HTERT RPE-1 (cell line): ENCODE data around the gene IL19.
"Not testable (repeated sequence)": the region's sequence is repeated elsewhere in the genome, so short reads cannot be mapped to it uniquely, and the experiment has no call there.

ENCODE experiments used
- in situ Hi-C: fragments of 300-500 bp; cut with MboI; formaldehyde crosslinking; loops from 4 replicates; pipeline ENCODE4 v1.14.3; 2020; ENCODE audit warnings: low sequenced_read_pairs

The IL19 gene

GRCh38 chr1:206852662-206853061, 82.1 kb downstream of the IL19 start:
- in situ Hi-C loops: not testable (repeated sequence)

DNA sequence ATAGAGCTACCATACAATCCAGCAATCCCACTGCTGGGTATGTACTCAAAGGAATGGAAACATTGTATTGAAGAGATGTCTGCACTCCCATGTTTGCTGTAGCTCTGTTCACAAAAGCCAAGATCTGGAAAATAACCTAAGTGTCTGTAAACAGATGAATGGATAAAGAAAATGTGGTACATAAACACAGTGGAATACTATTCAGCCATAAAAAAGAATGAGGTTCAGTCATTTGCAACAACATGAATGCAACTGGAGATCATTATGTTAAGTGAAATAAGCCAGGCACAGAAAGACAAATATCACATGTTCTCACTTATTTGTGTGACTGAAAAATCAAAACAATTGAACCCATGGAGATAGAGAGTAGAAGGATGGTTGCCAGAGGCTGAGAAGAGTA, 83.1 kb downstream of the IL19 start:
- in situ Hi-C loops: not testable (repeated sequence)

GRCh38 chr1:206854401-206855129, 84.0 kb downstream of the IL19 start:
- in situ Hi-C loops: no loop called here

DNA sequence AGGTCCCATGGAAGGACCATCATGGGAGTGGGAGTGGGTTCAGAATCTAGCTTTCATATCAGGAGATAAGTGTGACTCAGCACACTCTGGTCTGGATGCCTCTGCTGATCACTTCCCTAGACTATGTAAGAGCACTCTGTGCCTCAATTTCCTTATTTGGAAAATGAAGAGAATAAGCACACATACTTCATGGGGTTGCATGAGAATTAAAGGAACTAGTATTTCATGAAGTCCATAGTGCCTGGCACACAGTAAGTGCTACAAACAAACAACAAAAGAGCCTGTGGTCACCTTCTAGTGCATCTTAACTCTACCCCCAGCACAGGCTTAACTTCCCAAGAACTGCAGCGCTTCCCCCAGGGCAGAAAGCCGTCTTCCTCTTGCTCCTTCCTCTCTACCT, 85.3 kb downstream of the IL19 start:
- in situ Hi-C loops: no loop called here

DNA sequence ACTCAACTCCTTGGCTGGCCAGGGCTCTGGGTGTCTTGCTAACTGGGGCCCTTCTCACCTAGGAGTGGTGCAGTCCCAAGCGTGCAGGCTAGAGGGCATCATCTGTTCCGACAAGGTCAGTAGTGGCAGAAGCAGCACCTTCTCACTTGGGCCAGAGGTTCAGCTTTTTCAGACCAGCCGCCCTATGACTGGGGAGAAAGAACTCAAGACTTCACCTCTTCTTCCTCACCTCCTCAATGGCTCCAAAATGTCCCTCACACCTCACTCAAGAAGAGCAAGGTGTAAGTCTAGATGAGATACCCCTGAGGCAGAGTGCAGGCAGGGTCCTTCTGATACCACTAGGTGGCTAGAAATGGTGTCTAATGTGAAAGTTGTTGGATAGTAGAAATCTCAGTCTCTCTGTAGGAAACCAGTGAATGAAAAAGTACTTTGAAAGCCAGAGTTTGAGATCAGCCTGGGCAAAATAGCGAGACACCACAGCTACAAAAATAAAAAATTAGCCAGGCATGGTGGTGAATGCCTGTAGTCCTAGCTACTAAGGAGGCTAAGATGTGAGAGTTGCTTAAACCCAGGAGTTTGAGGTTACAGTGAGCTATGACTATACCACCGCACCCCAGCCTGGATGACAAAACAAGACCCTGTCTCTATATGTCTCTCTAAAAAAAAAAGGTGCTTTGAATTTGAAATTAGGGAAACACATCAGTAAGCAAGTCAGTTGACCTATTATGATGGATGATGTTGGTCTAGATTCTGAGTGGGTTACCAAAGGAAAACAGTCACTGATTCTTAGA, 86.3 kb downstream of the IL19 start:
- in situ Hi-C loops: no loop called here

DNA sequence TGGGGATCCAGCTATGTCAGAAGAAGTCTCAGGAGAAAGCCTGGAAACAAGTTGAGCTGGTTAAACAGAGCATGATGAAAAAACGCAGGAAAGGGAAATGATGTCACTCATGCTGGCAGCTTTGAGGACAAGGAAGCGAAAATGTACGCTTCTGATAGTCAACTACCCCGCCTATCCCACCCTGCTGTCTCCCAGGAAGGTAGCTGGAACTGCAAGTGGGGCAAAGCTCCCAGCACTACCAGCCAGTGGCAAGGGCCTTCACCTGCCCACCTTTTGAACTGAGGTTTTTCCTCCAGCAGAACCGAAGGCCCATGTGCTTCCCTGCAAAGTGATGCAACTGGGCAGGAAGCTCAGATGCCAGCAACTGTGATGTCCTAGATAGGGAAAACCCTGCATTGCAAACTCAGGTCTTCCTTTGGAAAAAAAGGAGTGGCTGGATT, 88.5 kb downstream of the IL19 start:
- in situ Hi-C loops: no loop called here

DNA sequence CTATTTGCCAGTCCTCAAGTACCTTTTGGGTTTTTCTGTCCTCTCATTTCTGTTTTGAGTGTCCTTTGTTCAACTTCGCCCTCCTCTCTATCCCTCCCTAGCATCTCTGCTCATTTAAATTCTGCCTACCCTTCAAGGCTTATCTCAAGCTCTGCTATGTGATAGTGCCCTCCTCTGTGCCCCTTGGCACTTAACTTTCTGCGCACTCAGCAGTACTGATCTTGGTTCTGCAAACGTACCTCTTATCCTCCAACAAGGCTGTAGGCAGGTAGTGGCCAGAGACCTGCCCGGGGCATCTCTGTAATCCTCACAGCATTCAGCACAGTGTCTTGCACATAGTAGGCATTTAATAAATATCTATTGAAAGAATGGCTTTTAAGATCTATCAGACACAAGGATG, 89.6 kb downstream of the IL19 start:
- in situ Hi-C loops: no loop called here

GRCh38 chr1:206863266-206863665, 92.7 kb downstream of the IL19 start:
- in situ Hi-C loops: no loop called here

GRCh38 chr1:206864939-206865671, 94.5 kb downstream of the IL19 start, which contains the start of gene IL20:
IL20 (plus strand) TSS chr1:206865623; CDS start chr1:206865853, 230 bp downstream.
- in situ Hi-C loops: no loop called here

DNA sequence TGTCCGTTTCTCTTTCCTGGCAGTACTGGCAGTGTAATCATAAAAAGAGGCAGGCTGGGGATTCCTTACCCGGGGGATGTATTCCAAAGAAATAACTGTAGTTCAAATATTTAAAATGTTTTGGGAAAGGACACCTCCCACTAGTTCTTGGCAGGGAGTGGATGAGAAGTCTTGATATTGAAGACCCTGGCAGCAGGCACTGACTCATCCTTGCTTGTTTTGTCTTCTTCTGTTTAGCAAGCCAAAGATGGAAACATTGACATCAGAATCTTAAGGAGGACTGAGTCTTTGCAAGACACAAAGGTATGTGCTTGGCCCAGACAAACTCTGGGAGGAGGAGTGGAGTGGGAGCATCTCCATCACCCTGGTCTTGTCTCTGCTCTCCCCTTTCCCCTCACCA, 95.5 kb downstream of the IL19 start:
- in situ Hi-C loops: no loop called here

GRCh38 chr1:206867239-206867638, 96.7 kb downstream of the IL19 start:
- in situ Hi-C loops: no loop called here

- in situ Hi-C loops: no loop called here
Observed at GRCh38 chr1:206867716-206868115, 97.1 kb downstream of the IL19 start.

- in situ Hi-C loops: no loop called here
Observed at GRCh38 chr1:206868264-206868663, 97.7 kb downstream of the IL19 start.

DNA sequence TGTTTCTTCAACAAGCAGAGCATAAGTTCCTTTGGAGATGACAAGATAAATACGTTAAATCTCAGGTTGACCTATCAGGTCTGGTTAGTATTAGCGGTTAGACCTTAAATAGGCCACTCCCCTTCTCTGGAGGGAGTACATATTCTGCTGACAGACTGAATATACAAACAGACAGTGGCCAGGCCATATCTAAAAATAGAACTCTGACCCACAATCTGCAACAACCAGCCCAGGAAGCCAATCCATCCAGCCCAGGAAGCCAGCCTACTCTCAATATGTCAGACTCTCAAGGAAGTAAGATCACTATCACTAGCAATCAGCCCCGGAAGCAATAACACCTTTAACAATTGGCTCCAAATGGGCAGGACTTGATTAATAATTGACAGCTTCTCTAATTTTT, 101.6 kb downstream of the IL19 start:
- in situ Hi-C loops: no loop called here

- in situ Hi-C loops: no loop called here
Observed at GRCh38 chr1:206873603-206874188, 103.1 kb downstream of the IL19 start.

- in situ Hi-C loops: no loop called here
Observed at GRCh38 chr1:206875752-206876377, 105.3 kb downstream of the IL19 start.

- in situ Hi-C loops: no loop called here
Observed at GRCh38 chr1:206878456-206878855, 107.9 kb downstream of the IL19 start.

- in situ Hi-C loops: no loop called here
Observed at GRCh38 chr1:206880314-206880713, 109.7 kb downstream of the IL19 start.

DNA sequence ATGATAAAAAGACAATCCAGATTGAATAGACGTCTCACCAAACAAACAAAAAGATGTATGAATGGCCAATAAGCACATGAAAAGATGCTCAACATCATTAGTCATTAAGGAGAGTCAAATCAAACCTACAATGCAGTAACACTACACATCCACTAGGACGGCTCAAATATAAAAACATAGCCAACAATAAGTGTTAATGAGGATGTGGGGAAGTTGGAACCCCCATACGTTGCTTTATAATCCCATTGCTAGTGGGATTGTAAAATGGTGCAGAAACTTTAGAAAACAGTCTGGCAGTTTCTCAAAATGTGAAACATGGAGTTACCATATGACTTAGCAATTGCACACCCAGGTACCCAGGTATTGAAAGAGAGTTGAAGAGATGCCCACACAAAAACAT, 112.0 kb downstream of the IL19 start:
- in situ Hi-C loops: no loop called here

DNA sequence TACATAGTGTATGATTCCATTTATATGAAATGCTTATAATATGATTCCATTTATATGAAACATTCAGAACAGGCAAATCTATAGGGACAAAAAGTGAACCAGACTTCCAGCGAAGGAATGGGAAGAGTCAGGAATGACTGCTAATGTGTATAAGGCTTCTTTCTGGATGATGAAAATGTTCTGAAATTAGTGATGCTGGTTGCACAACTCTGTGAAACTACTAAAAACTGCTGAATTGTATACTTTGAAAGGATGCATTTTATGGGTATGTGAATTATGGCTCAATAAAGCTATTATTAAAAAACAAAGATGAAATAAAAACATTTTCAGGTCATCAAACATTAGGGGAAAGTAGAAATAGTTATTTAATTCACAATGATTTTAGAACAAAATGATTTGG, 112.6 kb downstream of the IL19 start:
- in situ Hi-C loops: no loop called here

DNA sequence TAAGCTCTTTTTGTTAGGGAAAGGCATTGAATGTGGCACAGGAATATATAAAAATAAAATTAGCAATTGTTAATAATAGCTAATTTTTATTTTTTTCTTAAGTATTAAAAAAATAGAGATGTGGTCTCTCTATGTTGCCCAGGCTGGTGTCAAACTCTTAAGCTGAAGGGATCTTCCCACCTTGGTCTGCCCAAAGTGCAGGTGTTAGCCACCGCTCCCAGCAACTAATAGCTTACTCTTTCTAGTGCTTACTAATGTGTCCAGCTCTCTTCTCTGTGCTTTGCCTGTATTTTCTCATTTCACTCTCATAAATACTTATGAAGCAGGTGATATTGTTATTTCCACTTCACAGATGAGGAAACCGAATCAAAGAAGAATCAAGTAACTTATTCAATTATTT, 113.3 kb downstream of the IL19 start:
- in situ Hi-C loops: no loop called here
